T follicular helper cell (primary cell): Measurements from ENCODE around the gene KPNA1.
A peak's percentile ranks its signal among the peaks of the same experiment; 100 is the strongest.
"Not testable (repeated sequence)": the region's sequence is repeated elsewhere in the genome, so short reads cannot be mapped to it uniquely, and the experiment has no call there.

Source experiments
- DNase-seq: peaks from one replicate; pipeline ENCODE4 v3.0.0-alpha.2; 2020; ENCODE audit warnings: low read depth

KPNA1 gene

GRCh38 chr3:122475316-122475715 is 39.4 kb downstream of the KPNA1 start:
- DNase-seq, result no peak

GRCh38 chr3:122469659-122470058 is 45.1 kb downstream of the KPNA1 start:
- no peak for DNase-seq

- no peak for DNase-seq
Observed at GRCh38 chr3:122468896-122469533, 45.7 kb downstream of the KPNA1 start.

GRCh38 chr3:122466701-122467240 is 48.0 kb downstream of the KPNA1 start:
- DNase-seq, result no peak

- no peak for DNase-seq
Observed at GRCh38 chr3:122464659-122465058, 50.1 kb downstream of the KPNA1 start.

GRCh38 chr3:122462406-122462805 is 52.3 kb downstream of the KPNA1 start:
- DNase-seq, result no peak

GRCh38 chr3:122461806-122462205 is 52.9 kb downstream of the KPNA1 start:
- no peak for DNase-seq

GRCh38 chr3:122458992-122459391 is 55.7 kb downstream of the KPNA1 start:
- no peak for DNase-seq

GRCh38 chr3:122457706-122458105 is 57.0 kb downstream of the KPNA1 start:
- DNase-seq, result no peak

- DNase-seq, result no peak
Observed at GRCh38 chr3:122456074-122456473, 58.7 kb downstream of the KPNA1 start.

GRCh38 chr3:122451371-122451770 is 63.4 kb downstream of the KPNA1 start:
- no peak for DNase-seq

- not testable (repeated sequence) for DNase-seq
Observed at GRCh38 chr3:122448218-122448617, 66.5 kb downstream of the KPNA1 start.

GRCh38 chr3:122444491-122444887 is 70.2 kb downstream of the KPNA1 start:
- DNase-seq, result not testable (repeated sequence)

- DNase-seq, result not testable (repeated sequence)
Observed at GRCh38 chr3:122443762-122444490, 70.8 kb downstream of the KPNA1 start.

GRCh38 chr3:122443090-122443489 is 71.6 kb downstream of the KPNA1 start:
- no peak for DNase-seq

- no peak for DNase-seq
Observed at GRCh38 chr3:122435950-122436349, 78.8 kb downstream of the KPNA1 start.

- DNase-seq, result no peak
Observed at GRCh38 chr3:122430371-122430770, 84.4 kb downstream of the KPNA1 start.

- no peak for DNase-seq
Observed at GRCh38 chr3:122427857-122428471, 86.8 kb downstream of the KPNA1 start.

- DNase-seq, result no peak
Observed at GRCh38 chr3:122421836-122422235, 92.9 kb downstream of the KPNA1 start.

GRCh38 chr3:122421101-122421500 is 93.6 kb downstream of the KPNA1 start:
- DNase-seq, result no peak

GRCh38 chr3:122416966-122417365 is 97.8 kb downstream of the KPNA1 start:
- DNase-seq, result no peak

GRCh38 chr3:122415762-122416654 is 98.7 kb downstream of the KPNA1 start, which contains the start of gene WDR5B:
Gene WDR5B, minus strand, starts transcription at chr3:122416062. Its CDS starts 534 bp downstream, at chr3:122415528.
- DNase-seq, result peak; percentile 97
